ENCODE measurements around the gene COL19A1. TPM values are rescaled to one million over a fixed set of nuclear protein-coding genes. Genes with fewer than 3 reads are reported as not detected.

Gene COL19A1
- total RNA-seq, 1 experiment from 2014 or later = not detected

DNA sequence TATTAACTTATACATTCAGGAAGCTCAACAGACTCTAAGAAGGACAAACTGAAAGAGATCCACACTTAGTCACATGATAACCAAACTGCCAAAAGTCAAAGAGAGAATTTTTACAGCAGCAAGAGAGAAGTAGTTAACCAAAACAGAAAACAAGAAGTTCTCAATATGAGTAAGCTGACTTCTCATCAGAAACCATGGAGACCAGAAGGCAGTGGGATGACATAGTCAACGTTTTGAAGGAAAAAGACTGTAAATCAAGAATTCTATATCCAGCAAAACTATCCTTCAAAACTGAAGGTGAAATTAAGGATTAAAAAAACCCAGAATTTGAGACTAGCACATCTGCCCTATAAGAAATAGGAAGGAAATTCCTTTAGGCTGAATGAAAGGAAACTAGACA lies 60.4 kb downstream of the COL19A1 start:
- Histone ChIP-seq H3K4me2 (no peak overlapping the region), H3K9me3 (ENCODE audit: insufficient read depth, low read depth) (no peaks in the 10 kb centered on the region), H2AFZ (no peak overlapping the region), H3K4me3 (no peak overlapping the region), H3K79me2 (ENCODE audit: low read depth) (no peaks in the 10 kb centered on the region), H3K27me3 (ENCODE audit: insufficient read depth, low read depth) (no peaks in the 10 kb centered on the region), H3K36me3 (ENCODE audit: low read depth) (no peaks in the 10 kb centered on the region), H3K27ac (no peak overlapping the region), H3K4me1 (replicated peaks; ENCODE audit: insufficient read depth) (no peaks in the 10 kb centered on the region), H3F3A (ENCODE audit: insufficient read depth, low read depth) (no peaks in the 10 kb centered on the region), H4K20me1 (ENCODE audit: insufficient read depth) (no peaks in the 10 kb centered on the region), H3K9me2 (ENCODE audit: insufficient read depth) (no peaks in the 10 kb centered on the region)
- BruUV-seq (replicated peaks) = no TSS peak
- CTCF ChIA-PET = no interaction called here
- POLR2A ChIA-PET (ENCODE audit: unreplicated experiment) = no interaction called here
- no peak for DNase-seq
- TF ChIP-seq, protein P1, sequence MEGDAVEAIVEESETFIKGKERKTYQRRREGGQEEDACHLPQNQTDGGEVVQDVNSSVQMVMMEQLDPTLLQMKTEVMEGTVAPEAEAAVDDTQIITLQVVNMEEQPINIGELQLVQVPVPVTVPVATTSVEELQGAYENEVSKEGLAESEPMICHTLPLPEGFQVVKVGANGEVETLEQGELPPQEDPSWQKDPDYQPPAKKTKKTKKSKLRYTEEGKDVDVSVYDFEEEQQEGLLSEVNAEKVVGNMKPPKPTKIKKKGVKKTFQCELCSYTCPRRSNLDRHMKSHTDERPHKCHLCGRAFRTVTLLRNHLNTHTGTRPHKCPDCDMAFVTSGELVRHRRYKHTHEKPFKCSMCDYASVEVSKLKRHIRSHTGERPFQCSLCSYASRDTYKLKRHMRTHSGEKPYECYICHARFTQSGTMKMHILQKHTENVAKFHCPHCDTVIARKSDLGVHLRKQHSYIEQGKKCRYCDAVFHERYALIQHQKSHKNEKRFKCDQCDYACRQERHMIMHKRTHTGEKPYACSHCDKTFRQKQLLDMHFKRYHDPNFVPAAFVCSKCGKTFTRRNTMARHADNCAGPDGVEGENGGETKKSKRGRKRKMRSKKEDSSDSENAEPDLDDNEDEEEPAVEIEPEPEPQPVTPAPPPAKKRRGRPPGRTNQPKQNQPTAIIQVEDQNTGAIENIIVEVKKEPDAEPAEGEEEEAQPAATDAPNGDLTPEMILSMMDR (conservative IDR thresholded peaks at IDR 0.05) = no peak
- no peak for TF ChIP-seq EZH2 (IDR thresholded peaks at IDR 0.05; ENCODE audit: low read depth)
- intact Hi-C loops (cut with micrococcal nuclease; ENCODE audit: unreplicated experiment) = no loop called here

DNA sequence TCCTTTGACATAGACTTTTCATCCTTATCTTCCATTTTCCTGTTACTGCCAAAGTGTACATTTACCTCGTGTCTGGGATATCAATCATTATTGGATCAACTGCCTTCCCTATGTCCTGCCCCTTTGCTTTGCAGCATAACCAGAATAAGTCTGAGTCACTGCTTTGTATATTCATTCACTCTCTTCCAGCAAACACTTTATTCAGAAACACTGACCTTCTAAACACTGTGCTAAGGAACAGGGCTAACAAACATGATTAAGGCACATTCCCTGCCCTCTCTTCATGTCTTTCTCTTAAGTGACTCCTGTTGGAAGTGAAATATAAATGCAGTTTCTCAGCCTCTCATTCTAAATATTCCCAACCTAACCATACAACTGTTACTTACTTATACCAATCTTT lies 66.9 kb downstream of the COL19A1 start:
- H3K4me3 ChIP-seq = no peak overlapping the region
- H3K9me3 ChIP-seq (ENCODE audit: insufficient read depth, low read depth) = no peaks in the 10 kb centered on the region
- no peak overlapping the region for H3K27ac ChIP-seq
- no peaks in the 10 kb centered on the region for H3K79me2 ChIP-seq (ENCODE audit: low read depth)
- intact Hi-C loops (cut with micrococcal nuclease; ENCODE audit: unreplicated experiment) = no loop called here
- BruUV-seq (replicated peaks) = no TSS peak
- H3K4me1 ChIP-seq (replicated peaks; ENCODE audit: insufficient read depth) = no peaks in the 10 kb centered on the region
- no peaks in the 10 kb centered on the region for H3K36me3 ChIP-seq (ENCODE audit: low read depth)
- H3K27me3 ChIP-seq (ENCODE audit: insufficient read depth, low read depth) = no peaks in the 10 kb centered on the region
- H3K4me2 ChIP-seq = no peak overlapping the region
- ChIA-PET POLR2A (ENCODE audit: unreplicated experiment) (no interaction called here), CTCF (no interaction called here)
- no peak for DNase-seq
- H2AFZ ChIP-seq = no peak overlapping the region
- H4K20me1 ChIP-seq (ENCODE audit: insufficient read depth) = no peaks in the 10 kb centered on the region
- no peaks in the 10 kb centered on the region for H3F3A ChIP-seq (ENCODE audit: insufficient read depth, low read depth)
- H3K9me2 ChIP-seq (ENCODE audit: insufficient read depth) = no peaks in the 10 kb centered on the region; the same call in 1 of the 2 replicates
- no peak for TF ChIP-seq EZH2 (IDR thresholded peaks at IDR 0.05; ENCODE audit: low read depth)
- TF ChIP-seq, protein P1 (conservative IDR thresholded peaks at IDR 0.05) = no peak

DNA sequence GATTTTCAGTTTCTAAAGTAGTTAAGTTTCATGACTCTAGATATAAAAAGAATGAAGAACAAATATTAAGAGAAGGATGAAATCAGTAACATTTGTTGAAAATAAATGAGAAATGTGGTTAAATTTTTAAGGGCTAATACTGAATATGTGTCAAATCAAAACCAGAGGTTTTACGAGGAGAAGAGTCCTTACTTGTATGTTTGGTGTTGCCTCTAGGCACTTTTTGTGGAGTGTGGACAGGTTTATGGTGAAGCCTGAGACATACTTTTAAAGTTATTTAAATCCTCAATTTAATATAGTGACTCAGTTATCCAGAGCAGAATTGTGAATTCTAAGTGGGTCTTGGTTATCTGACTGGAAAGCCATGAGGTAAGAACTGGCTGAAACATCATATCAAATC lies 68.7 kb downstream of the COL19A1 start:
- Histone ChIP-seq H3K4me3 (no peak overlapping the region), H3K9me2 (ENCODE audit: insufficient read depth) (no peaks in the 10 kb centered on the region; the same call in 1 of the 2 replicates), H2AFZ (no peak overlapping the region), H3F3A (ENCODE audit: insufficient read depth, low read depth) (no peaks in the 10 kb centered on the region), H3K36me3 (ENCODE audit: low read depth) (no peaks in the 10 kb centered on the region), H3K27me3 (ENCODE audit: insufficient read depth, low read depth) (no peaks in the 10 kb centered on the region), H3K79me2 (ENCODE audit: low read depth) (no peaks in the 10 kb centered on the region), H3K27ac (no peak overlapping the region), H3K4me2 (no peak overlapping the region), H3K4me1 (replicated peaks; ENCODE audit: insufficient read depth) (no peaks in the 10 kb centered on the region), H3K9me3 (ENCODE audit: insufficient read depth, low read depth) (no peaks in the 10 kb centered on the region), H4K20me1 (ENCODE audit: insufficient read depth) (no peaks in the 10 kb centered on the region)
- POLR2A ChIA-PET (ENCODE audit: unreplicated experiment) = no interaction called here
- CTCF ChIA-PET = no interaction called here
- intact Hi-C loops (cut with micrococcal nuclease; ENCODE audit: unreplicated experiment) = no loop called here
- no peak for DNase-seq
- no peak for TF ChIP-seq EZH2 (IDR thresholded peaks at IDR 0.05; ENCODE audit: low read depth)
- TF ChIP-seq, protein P1 (conservative IDR thresholded peaks at IDR 0.05) = no peak
- BruUV-seq (replicated peaks) = no TSS peak

All from PC-9 (cell line).